PC-9 (cell line): ENCODE measurements around the gene PRSS33.

ENCODE experiments used
- CTCF ChIP-seq: fragments of 200-600 bp; sonication (generic); conservative IDR thresholded peaks from 2 replicates; pipeline ENCODE4 v1.6.1; 2017; ENCODE audit warnings: mixed run types, antibody characterized with exemption, mild to moderate bottlenecking, moderate library complexity
- EZH2 ChIP-seq: fragments of 200-600 bp; sonication (generic); IDR thresholded peaks from 2 replicates; pipeline ENCODE4 v1.8.0; 2017; ENCODE audit warnings: antibody characterized with exemption, low read depth

DNA sequence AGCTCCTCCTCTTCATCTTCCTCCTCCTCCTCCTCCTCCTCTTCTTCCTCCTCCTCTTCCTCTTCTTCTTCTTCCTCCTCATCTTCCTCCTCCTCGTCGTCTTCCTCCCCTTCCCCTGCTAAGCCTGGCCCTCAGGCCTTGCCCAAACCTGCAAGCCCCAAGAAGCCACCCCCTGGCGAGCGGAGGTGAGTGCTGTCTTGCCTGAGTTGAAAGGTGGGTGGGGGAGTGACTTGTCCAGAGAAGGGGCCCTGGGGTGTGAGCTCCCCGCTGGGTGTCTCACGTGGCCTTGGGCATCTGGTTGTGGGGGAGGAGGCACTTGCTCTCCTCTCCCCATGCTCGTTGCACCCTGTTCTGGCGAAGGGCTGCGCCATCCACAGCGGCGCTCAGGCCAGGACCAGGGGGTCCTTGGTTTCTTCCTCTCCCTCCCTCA is 18.2 kb downstream of the PRSS33 start:
- TF ChIP-seq CTCF (no peak), EZH2 (no peak)
